EH (cell line): ENCODE results near the gene TUBB3.

Source experiments
- DNase-seq: peaks from one replicate; pipeline ENCODE4 v3.0.0-alpha.2; 2015; ENCODE audit warnings: low read depth

TUBB3 gene

GRCh38 chr16:89938175-89938885 lies 15.2 kb downstream of the TUBB3 start:
- DNase-seq = no peak

DNA sequence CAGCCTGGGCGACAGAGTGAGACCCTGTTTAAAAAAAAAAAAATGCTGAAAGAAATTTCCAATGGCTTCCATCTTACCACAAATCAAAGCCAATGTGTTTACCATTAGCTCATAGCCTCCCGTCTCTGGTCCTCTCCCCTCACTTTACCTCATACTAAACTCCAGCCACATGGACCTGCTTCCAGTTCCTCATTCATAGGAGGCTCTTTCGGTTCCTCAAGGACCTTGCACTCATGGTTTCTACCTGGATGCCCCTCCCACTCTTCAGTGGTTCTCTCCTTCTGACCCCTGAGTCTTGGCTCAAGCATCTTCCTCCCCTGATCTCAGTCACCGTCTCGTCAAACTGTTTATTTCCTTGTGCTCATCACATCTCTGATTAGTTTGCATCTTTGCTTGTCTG lies 21.6 kb downstream of the TUBB3 start:
- DNase-seq = no peak

- DNase-seq = no peak
Measured at GRCh38 chr16:89945654-89946053, 22.5 kb downstream of the TUBB3 start.

GRCh38 chr16:89946515-89946914 lies 23.4 kb downstream of the TUBB3 start:
- DNase-seq = no peak

DNA sequence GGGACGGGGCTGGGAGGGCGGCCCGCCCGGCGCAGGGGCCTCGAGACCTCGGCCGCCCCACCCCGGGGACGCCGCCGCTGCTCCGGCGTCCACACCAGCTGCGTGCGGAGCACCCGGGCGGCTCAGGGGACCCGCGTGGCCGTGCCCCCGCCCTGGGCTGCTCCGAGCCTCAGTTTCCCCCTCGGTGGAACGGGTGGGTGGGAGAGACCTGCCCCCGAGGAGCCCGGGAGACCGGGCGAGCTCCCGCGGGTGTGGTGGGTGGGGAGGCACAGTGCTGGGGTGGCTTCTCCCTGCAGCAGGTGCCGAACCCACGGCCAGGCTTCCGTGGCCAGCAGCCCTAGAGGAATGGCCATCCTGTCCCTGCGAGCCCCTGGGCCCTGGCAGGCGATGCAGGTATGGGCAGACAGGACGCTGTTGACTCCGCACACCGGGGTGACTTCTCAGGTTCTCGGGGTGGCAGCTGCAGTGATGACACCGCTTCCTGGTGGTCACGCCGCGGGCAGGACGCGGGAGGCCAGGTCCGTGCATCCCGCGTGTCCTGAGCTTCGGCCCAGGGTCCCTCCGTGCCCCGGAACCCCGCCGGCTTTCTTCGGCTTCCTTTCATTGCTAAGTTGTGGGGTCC lies 26.1 kb downstream of the TUBB3 start:
- DNase-seq = no peak

DNA sequence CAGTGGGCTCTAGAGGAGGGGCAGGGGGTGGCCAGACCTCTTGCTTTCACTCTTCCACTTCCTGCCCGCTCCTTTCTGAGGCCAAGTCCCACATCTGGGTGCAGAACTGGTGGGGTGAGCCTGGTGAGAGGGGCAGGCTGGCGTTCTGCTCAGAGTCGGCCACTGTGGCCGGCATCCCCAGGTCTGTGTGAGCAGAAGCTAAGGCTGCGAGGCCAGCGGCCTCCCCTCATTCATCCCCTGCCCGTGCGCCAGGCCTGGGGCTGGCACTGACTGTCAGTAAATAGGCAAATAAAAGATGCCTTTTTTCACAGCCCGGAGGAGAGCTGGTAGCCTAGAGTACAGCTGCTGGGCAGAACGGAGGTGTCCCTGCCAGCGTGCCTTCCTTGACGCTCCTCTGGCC lies 26.6 kb downstream of the TUBB3 start:
- DNase-seq = no peak

- DNase-seq = no peak
Measured at GRCh38 chr16:89951509-89951908, 28.4 kb downstream of the TUBB3 start.

- DNase-seq = no peak
Measured at GRCh38 chr16:89952049-89952448, 28.9 kb downstream of the TUBB3 start.

- DNase-seq = no peak
Measured at GRCh38 chr16:89952551-89952950, 29.4 kb downstream of the TUBB3 start.

- no peak for DNase-seq
Measured at GRCh38 chr16:89953671-89954406, 30.7 kb downstream of the TUBB3 start.

GRCh38 chr16:89954462-89954861 lies 31.3 kb downstream of the TUBB3 start:
- DNase-seq = no peak

GRCh38 chr16:89955001-89955685 lies 32.0 kb downstream of the TUBB3 start:
- no peak for DNase-seq

- DNase-seq = no peak
Measured at GRCh38 chr16:89956505-89957215, 33.5 kb downstream of the TUBB3 start.

DNA sequence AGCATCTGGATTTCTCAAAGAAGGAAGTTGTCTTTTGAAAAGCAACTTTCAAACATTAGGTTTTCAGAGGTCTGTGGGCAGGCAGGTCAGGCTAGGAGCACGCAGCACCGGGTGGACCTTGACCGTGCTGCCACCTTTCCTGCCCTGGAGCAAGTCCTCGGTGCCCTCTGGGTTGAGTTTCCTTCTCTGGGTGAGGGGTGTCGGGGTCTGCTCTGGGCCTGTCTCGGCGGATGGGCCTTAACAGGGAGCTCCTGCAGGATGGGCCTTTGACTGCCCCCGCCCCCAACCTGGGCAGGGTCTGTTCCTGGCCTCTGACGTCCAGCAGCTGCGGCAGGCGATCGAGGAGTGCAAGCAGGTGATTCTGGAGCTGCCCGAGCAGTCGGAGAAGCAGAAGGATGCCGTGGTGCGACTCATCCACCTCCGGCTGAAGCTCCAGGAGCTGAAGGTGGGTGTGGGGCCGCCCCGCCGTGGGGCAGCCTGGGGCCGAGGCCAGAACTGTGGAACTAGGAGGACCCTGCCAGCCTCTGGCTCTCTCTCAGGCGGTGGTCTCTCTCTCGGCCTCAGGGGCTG lies 34.2 kb downstream of the TUBB3 start:
- no peak for DNase-seq

DNA sequence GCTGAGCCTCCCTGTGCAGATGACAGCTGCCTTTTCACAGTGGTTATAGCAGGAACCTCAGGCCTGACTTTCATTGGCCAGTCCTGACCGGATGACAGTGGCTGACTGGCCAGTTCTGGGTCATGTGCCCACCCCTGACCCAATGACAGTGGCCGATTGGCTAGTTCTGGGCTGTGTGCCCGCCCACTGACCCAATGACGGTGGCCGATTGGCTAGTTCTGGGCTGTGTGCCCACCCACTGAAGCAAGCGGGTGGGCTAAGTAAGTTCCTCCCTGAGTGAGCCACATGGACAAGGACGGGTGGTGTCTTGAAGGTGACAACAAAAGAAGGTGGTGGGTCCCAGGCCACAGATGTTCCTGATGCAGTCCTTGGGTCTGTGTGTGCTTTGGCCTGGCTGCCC lies 34.9 kb downstream of the TUBB3 start:
- peak; percentile 46 for DNase-seq

DNA sequence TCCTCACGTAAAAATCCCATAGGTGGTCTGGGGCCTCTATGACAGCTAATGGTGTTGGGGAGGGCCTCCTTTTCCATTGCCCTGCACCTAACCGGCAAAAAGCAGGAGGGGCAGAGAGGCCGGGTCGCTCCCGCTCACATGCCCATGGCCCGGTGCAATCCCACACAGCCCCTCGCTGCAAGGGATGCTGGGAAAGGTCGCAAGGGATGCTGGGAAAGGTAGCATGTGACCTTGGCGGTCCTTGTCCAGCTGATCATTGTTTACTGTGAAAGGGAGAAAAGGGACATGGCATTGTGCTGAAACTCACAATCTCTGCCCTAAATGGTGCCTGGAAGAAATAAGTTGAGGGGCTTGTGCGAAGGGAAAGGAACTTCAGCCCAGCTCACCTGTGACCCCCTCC lies 35.5 kb downstream of the TUBB3 start:
- no peak for DNase-seq

GRCh38 chr16:89960966-89961365 lies 37.8 kb downstream of the TUBB3 start:
- DNase-seq = no peak

DNA sequence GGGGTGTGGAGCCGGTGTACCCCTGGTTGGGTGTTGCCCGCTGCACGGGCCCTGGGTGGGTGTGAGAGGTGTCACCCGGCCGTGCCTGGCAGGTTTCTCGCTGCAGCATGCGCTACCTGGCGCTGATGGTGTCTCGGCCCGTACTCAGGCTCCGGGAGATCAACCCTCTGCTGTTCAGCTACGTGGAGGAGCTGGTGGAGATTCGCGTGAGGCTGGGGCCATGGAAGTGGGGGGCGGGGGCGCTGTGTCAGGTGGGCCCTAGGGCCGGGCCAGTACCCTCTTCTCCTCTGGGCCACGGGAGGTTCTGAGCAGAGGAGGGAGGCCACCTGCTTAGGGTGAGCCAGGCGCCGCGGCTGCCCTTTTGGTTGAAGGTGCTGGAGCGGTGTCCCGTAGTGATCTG lies 38.8 kb downstream of the TUBB3 start:
- no peak for DNase-seq

DNA sequence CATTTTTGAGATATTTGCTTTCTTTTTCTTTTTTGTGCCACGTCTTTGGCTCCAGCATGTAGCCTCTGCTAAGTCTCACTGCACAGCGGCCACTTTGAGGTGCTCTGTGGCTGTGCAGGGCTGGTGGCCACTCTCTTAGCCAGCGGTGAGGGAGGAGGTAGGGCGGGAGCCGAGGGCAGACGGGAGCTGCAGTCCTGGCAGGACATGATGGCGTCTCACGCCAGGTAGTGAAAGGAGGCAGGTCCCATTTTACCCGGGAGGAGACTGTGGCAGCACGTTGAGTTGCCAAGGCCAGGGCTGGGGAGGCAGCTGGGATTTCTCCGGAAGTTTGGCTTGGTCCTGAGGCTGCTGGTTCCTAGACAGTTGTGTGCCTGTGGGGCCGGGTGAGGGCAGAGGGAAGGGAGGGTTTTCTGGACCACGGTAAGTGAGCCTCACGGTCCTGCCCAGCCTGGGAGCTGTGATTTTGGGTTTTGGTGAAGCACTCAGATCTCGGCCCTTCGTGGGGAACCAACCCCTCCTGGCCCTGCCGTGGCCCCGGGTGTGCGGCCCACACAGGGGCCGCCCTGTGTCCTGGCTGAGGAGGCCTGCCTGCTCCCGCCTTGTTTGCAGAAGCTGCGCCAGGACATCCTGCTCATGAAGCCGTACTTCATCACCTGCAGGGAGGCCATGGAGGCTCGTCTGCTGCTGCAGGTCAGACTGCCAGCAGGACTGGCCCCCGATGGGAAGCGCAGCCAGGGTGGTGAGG lies 39.8 kb downstream of the TUBB3 start:
- no peak for DNase-seq

- no peak for DNase-seq
Measured at GRCh38 chr16:89964201-89964600, 41.1 kb downstream of the TUBB3 start.
